ENCODE results near the gene MOCS1. TPM values are rescaled to one million over a fixed set of nuclear protein-coding genes. Genes with fewer than 3 reads are reported as not detected.
A peak's percentile ranks its signal among the peaks of the same experiment; 100 is the strongest.

The MOCS1 gene
- total RNA-seq, 1 donor from 2014 or later, result 0.31 TPM

DNA sequence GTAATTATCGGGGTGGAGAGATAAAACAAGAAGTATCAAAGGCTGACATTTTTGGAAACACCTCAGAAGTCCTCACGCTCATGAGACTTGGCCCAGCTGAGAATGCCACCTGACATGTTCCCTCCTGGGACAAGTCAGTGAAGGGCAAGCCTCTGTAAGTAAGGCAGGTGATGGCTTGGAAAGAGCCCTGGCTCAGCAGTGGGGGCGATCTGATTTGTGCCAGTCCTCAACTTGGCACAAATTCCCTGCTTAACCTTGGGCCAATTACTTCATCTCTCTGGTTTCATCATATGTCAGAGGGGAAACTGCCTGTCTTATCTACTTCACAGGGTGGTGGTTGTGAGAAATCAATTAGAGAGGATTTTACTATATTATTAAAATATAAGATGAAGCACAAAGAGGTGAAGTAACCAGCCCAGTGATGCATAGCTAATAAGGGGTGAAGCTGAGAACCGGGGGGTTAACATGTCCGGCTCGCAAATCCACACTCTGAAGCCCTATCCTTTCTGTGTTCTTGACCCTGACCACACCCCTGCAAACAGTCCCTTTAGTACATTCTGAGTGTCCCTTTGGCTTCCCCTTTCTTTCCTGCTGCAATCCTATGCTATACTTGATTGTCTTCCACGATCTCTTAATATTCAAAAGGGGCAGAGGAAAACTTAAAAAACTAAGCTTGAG is 8.8 kb upstream of the MOCS1 start:
- Mint-ChIP-seq H3K27me3 (ENCODE audit: insufficient read depth) (no peaks in the 10 kb centered on the region), H3K27ac (no peak overlapping the region), H3K4me1 (ENCODE audit: low read depth) (no peaks in the 10 kb centered on the region), H3K4me3 (no peak overlapping the region), H3K36me3 (ENCODE audit: low read depth) (no peaks in the 10 kb centered on the region), H3K9me3 (no peaks in the 10 kb centered on the region)
- no peak for DNase-seq (ENCODE audit: low spot score)
- intact Hi-C loops (cut with micrococcal nuclease), result no loop called here

DNA sequence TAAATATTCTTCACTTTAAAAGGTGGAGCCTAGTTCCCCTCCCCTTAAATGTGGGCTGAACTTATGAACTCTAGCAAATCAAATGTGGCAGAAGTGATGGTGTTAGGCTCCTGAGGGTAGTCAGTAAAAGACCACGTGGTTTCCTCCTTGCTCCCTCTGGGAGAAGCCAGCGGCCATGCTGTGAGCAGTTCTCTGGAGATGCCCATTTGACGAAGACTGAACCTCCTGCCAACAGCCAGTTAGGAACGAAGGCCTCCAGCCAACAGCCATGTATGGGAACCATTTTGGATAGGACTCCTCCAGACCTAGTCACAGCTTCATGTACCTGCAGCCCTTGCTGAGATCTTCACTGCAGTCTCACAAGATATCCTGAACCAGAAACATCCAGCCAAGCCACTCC is 7.6 kb upstream of the MOCS1 start:
- Mint-ChIP-seq H3K27ac (no peak overlapping the region), H3K9me3 (no peaks in the 10 kb centered on the region), H3K36me3 (ENCODE audit: low read depth) (no peaks in the 10 kb centered on the region), H3K4me3 (no peak overlapping the region), H3K27me3 (ENCODE audit: insufficient read depth) (peaks cover 6% of the 10 kb centered on the region), H3K4me1 (ENCODE audit: low read depth) (no peaks in the 10 kb centered on the region)
- DNase-seq (ENCODE audit: low spot score), result no peak
- intact Hi-C loops (cut with micrococcal nuclease), result no loop called here

DNA sequence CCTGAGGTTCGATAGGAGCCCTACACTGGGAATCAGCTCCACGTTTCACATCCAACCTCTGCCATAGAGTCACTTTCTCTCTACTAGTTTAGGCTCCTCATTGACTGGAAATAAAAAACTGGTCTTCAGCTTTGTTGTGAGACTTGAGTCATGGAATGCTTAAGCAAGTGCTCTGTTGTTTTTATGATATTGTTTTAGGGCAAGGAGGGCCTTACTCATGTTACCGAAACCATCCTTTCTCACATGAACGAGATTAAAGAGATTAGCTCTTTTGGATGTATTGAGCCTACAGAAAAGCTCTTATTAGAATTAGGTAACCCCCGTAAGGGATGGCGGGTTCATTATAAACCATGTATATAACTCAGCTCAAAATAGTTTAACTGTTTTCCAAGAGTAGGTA is 6.9 kb upstream of the MOCS1 start:
- Mint-ChIP-seq H3K36me3 (ENCODE audit: low read depth) (no peaks in the 10 kb centered on the region), H3K9me3 (no peaks in the 10 kb centered on the region), H3K4me1 (ENCODE audit: low read depth) (no peaks in the 10 kb centered on the region), H3K4me3 (no peak overlapping the region), H3K27me3 (ENCODE audit: insufficient read depth) (peaks cover 7% of the 10 kb centered on the region), H3K27ac (no peak overlapping the region)
- intact Hi-C loops (cut with micrococcal nuclease), result no loop called here
- DNase-seq (ENCODE audit: low spot score), result no peak

DNA sequence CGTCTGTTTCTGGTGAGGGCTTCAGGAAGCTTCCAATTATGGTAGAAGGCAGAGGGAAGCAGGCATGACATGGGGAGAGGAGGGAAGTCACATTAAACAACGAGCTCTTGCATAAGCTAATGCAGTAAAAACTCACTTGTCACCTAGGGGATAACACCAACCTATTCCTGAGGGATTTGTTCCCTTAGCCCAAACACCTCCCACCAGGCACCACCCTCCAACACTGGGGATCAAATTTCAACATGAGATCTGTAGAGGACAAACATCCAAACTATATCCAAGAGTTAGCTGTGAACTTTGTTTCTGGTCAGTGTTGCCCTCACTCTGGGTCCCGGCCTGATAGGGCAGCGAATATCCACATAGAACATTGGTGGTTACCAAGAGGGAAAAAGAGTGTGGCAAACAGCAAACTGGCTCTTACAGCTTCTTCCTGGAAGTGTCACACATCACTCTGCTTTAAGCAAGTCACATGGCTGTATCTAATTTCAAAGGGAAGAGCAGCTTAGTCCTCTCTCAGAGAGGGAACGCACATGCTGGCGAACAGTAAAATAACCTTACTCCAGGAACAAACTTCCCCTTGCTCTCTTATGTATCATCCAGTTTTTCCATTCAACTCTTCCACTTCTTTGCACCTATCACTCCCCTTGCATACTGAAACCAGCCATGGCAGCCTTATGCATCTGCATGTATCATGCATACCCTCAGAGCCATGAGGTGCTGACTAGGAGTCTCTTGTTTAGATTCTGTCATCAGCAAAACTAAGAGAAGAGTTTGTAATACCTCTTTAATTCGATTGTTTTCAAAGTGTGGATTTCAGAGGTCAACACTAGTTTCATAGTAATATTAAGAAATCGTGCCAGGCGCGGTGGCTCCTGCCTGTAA is 4.8 kb upstream of the MOCS1 start:
- Mint-ChIP-seq H3K4me3 (no peak overlapping the region), H3K4me1 (ENCODE audit: low read depth) (no peaks in the 10 kb centered on the region), H3K27me3 (ENCODE audit: insufficient read depth) (peaks cover 9% of the 10 kb centered on the region), H3K9me3 (no peaks in the 10 kb centered on the region), H3K27ac (no peak overlapping the region), H3K36me3 (ENCODE audit: low read depth) (no peaks in the 10 kb centered on the region)
- intact Hi-C loops (cut with micrococcal nuclease), result no loop called here
- DNase-seq (ENCODE audit: low spot score), result no peak

DNA sequence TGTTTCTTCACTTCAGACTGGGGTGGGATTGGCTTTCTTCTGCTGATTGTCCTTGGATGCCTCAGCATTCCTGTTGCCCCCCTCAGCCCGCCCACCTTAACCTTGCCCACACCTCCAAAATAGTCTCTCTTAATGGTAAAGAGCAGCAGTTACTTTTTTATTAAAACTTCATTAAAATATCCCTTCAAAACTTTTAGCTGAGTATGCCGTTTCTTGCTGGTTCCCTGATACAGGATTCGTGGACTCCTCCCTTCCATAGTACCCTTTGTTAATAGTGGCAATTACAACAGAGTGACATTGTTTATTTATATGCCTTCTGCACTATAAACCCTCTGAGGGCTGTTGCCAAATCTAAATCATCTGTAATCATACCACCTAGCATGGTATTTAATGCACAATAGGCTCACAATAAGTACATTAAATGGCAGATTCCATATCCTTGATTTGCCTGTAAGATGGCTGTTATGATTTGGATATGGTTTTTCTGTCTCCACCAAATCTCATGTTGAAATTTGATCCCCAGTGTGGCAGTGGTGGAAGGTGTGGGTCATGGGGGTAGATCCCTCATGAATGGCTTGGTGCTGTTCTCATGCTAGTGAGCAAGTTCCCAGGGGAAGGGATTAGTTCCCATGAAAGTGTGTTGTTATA is 3.5 kb upstream of the MOCS1 start:
- intact Hi-C loops (cut with micrococcal nuclease), result no loop called here
- peaks cover 15% of the 10 kb centered on the region for H3K27me3 Mint-ChIP-seq (ENCODE audit: insufficient read depth)
- no peaks in the 10 kb centered on the region for H3K36me3 Mint-ChIP-seq (ENCODE audit: low read depth)
- H3K27ac Mint-ChIP-seq, result no peak overlapping the region
- peaks cover 5% of the 10 kb centered on the region for H3K4me1 Mint-ChIP-seq (ENCODE audit: low read depth)
- H3K4me3 Mint-ChIP-seq, result no peak overlapping the region
- no peak for DNase-seq (ENCODE audit: low spot score)
- no peaks in the 10 kb centered on the region for H3K9me3 Mint-ChIP-seq

DNA sequence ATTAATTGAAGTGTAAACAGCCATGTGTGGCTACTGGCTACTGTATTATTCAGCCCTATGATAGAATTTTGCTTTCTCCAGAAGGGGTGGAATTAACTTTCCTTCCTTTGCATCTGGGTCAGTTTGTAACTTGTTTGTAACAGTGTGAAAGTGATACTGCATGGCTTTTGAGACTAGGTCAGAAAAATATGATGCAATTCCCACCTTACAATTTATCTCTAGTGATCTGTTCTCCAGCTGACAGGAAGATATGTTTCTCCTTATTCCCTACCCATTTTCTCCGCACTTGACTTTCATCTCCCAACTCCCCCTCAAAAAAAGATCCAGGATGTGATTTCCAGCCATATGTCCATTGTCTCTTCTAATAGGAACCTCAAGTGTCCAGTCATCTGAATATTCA is 2.6 kb upstream of the MOCS1 start:
- no peak for DNase-seq (ENCODE audit: low spot score)
- peaks cover 15% of the 10 kb centered on the region for H3K27me3 Mint-ChIP-seq (ENCODE audit: insufficient read depth)
- peaks cover 5% of the 10 kb centered on the region for H3K4me1 Mint-ChIP-seq (ENCODE audit: low read depth)
- no peaks in the 10 kb centered on the region for H3K36me3 Mint-ChIP-seq (ENCODE audit: low read depth)
- intact Hi-C loops (cut with micrococcal nuclease), result no loop called here
- H3K9me3 Mint-ChIP-seq, result no peaks in the 10 kb centered on the region
- H3K27ac Mint-ChIP-seq, result no peak overlapping the region
- H3K4me3 Mint-ChIP-seq, result no peak overlapping the region

DNA sequence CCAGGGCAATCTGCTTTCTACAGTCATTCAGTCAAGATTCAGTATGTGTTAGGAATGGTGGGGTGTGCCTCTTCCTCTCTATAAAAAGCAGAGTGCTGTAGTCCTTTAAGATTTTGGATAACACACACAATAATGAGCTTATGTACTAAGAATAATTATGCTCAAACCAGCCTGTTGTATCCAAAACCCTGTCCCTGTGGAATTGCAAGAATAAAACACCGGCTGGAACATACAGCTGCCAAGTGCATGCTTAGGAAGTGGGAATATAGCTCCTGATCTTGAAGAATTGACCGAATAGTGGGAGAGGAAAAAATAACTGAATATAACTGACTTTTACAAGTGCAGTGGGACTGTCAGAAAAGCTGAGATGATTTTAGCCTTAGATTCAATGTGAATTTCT is 979 bp upstream of the MOCS1 start:
- H3K4me1 Mint-ChIP-seq (ENCODE audit: low read depth), result peaks cover 5% of the 10 kb centered on the region

DNA sequence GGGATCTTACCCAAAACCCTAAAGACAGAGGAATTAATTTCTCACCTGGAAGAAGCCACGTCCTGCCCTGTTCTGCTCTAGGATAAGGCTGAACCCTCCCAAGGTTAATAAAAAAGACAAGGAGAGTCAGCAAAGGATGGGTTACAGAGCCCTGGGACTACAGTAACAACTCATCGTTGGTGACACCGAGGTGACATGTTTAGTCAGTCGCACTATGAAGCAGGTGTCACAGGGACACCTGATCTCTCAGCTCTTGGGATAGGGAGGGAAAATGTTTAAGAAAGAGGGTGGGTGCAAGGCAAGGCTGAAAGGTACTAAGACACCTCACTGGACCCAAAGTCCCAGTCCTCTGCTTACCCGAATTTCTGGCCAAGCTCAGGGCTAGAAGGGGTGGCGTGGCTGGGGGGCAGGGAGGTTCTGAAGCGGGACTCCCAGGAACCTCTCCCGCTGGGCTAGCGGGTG is 562 bp downstream of the MOCS1 start:
- intact Hi-C loops (cut with micrococcal nuclease), result no loop called here
- Mint-ChIP-seq H3K36me3 (ENCODE audit: low read depth) (no peaks in the 10 kb centered on the region), H3K4me1 (ENCODE audit: low read depth) (peaks cover 5% of the 10 kb centered on the region), H3K9me3 (no peaks in the 10 kb centered on the region), H3K27ac (peak overlapping the region; percentile 61), H3K27me3 (ENCODE audit: insufficient read depth) (peaks cover 17% of the 10 kb centered on the region), H3K4me3 (peak overlapping the region; percentile 78)
- DNase-seq (ENCODE audit: low spot score), result no peak

More for the DNA sequence above, 979 bp upstream of the MOCS1 start:
- DNase-seq (ENCODE audit: low spot score), result no peak
- Mint-ChIP-seq H3K4me3 (no peak overlapping the region), H3K36me3 (ENCODE audit: low read depth) (no peaks in the 10 kb centered on the region), H3K27ac (no peak overlapping the region), H3K9me3 (no peaks in the 10 kb centered on the region), H3K27me3 (ENCODE audit: insufficient read depth) (peaks cover 15% of the 10 kb centered on the region)
- intact Hi-C loops (cut with micrococcal nuclease), result no loop called here

DNA sequence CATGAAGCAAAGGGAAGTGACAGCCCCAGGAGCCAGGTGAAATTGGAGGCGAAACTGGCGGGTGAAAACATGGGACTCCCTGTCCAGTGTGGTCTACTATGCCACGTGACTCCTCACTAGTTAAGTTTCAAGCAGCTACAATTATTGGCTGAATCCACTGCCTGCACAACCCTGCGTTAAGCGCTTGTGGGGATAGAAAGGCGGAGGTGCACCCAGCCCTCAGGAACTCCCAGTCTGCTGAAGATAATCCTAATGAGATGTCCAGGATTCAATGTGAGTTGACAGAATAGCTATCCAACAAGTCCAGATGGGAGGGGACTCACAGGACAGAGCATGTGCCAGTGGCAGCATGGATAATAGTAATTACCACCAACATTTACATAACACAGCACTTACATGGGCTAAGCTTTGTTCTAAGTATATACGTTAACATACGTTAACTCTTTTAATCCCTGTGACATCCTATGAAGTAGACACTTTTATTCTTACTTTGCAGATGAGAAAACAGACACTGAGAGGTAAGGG is 1.8 kb downstream of the MOCS1 start:
- H3K27ac Mint-ChIP-seq, result no peak overlapping the region
- no peak overlapping the region for H3K4me3 Mint-ChIP-seq
- H3K4me1 Mint-ChIP-seq (ENCODE audit: low read depth), result peaks cover 5% of the 10 kb centered on the region
- no peaks in the 10 kb centered on the region for H3K9me3 Mint-ChIP-seq
- intact Hi-C loops (cut with micrococcal nuclease), result no loop called here
- DNase-seq (ENCODE audit: low spot score), result no peak
- peaks cover 13% of the 10 kb centered on the region for H3K27me3 Mint-ChIP-seq (ENCODE audit: insufficient read depth)
- no peaks in the 10 kb centered on the region for H3K36me3 Mint-ChIP-seq (ENCODE audit: low read depth)

DNA sequence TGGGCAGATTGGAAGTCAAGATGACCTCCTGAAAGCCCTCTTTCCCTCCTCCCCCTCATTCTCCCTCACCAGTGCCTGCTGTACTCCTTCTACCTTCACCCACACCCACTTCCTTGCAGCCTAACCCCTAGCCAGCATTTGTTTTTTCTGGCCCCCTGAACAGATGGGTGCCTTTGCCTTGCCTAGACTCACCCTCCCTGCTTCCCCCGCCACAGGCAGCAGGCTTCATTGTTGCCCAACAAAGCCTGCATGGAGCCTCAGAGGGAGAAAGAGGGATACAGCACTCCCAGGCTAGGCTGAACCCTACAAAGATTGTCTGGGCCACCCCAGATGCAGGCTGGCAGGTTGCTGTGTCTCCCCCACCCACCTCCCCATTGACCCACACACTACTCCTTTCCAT is 2.7 kb downstream of the MOCS1 start:
- peaks cover 11% of the 10 kb centered on the region for H3K27me3 Mint-ChIP-seq (ENCODE audit: insufficient read depth)
- H3K4me3 Mint-ChIP-seq, result no peak overlapping the region
- DNase-seq (ENCODE audit: low spot score), result no peak
- intact Hi-C loops (cut with micrococcal nuclease), result no loop called here
- no peak overlapping the region for H3K27ac Mint-ChIP-seq
- H3K9me3 Mint-ChIP-seq, result no peaks in the 10 kb centered on the region
- peaks cover 5% of the 10 kb centered on the region for H3K4me1 Mint-ChIP-seq (ENCODE audit: low read depth)
- no peaks in the 10 kb centered on the region for H3K36me3 Mint-ChIP-seq (ENCODE audit: low read depth)

DNA sequence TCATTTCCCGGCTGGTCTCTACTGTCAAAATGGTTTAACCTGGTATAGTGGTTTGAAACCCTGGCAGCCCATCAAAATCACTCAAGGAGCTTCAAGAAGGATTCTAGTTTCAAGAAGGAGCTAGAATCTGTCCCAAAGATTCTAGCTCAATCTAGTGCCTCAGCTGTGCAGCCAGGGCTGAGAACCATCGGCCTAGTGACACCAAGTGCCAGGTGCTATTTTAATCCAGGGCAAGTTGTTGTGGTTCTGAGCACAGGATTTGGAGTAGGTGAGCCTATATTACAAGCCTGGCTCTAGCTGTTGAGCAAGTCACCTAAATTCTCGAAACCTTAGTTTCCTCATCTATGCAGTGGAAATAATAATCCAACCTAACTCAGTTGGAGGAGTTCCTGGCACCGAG is 3.7 kb downstream of the MOCS1 start:
- H3K27me3 Mint-ChIP-seq (ENCODE audit: insufficient read depth), result peaks cover 8% of the 10 kb centered on the region
- no peak overlapping the region for H3K4me3 Mint-ChIP-seq

DNA sequence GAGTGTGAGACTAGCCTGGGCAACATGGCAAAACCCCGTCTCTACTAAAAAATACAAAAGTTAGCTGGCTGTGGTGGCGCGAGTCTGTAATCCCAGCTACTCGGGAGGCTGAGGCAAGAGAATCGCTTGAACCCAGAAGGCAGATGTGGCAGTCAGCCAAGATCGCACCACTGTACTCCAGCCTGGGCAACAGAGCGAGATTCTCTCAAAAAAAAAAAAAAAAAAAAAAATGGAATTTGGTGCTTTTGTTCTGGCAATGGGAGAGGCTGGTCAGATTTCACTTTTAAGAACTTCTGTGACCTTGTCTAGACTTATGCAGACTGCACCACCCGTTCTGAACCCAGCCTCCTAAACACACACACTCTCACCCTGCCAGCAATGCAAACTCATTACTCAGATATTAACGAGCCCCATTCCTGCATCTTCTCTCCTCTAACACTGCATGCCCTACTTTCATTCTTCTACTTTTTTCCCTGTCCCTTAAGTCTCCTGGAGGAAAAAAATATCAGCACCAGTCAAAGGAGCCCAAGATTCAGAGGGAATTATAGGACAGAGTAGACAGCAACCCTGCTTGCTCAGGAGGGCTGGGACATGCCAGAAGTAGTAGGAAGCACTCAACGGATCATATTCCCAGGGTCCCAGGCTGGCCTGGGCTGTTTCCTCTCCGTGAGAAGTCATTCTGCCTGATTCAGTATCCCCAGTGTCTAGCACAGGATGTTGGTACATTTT is 4.4 kb downstream of the MOCS1 start:
- Mint-ChIP-seq H3K27me3 (ENCODE audit: insufficient read depth) (peaks cover 8% of the 10 kb centered on the region), H3K36me3 (ENCODE audit: low read depth) (no peaks in the 10 kb centered on the region), H3K9me3 (peaks cover 5% of the 10 kb centered on the region), H3K4me3 (no peak overlapping the region), H3K27ac (no peak overlapping the region), H3K4me1 (ENCODE audit: low read depth) (peaks cover 5% of the 10 kb centered on the region)
- intact Hi-C loops (cut with micrococcal nuclease), result no loop called here
- DNase-seq (ENCODE audit: low spot score), result no peak

More for the DNA sequence above, 3.7 kb downstream of the MOCS1 start:
- no peaks in the 10 kb centered on the region for H3K36me3 Mint-ChIP-seq (ENCODE audit: low read depth)
- H3K4me1 Mint-ChIP-seq (ENCODE audit: low read depth), result peaks cover 5% of the 10 kb centered on the region
- H3K27ac Mint-ChIP-seq, result no peak overlapping the region
- intact Hi-C loops (cut with micrococcal nuclease), result no loop called here
- DNase-seq (ENCODE audit: low spot score), result no peak
- H3K9me3 Mint-ChIP-seq, result peaks cover 5% of the 10 kb centered on the region

Measured in activated T-helper 1 cell treated with anti-CD3 and anti-CD28 coated beads, Interleukin-12 subunit alpha, Interleukin-12 subunit beta, Interleukin-2, Interleukin-4 antibody, amounts not matched to agents 30 ng/mL and 10 ng/mL and 1 ng/mL, durations not matched to agents 14 hours and 24 hours and 36 hours (primary cell).